Measurements from ENCODE around the gene BBS9. TPM values are rescaled to one million over a fixed set of nuclear protein-coding genes. Genes with fewer than 3 reads are reported as not detected.

BBS9 gene
- polyA plus RNA-seq, 1 donor from 2014 or later = 9.8 TPM

DNA sequence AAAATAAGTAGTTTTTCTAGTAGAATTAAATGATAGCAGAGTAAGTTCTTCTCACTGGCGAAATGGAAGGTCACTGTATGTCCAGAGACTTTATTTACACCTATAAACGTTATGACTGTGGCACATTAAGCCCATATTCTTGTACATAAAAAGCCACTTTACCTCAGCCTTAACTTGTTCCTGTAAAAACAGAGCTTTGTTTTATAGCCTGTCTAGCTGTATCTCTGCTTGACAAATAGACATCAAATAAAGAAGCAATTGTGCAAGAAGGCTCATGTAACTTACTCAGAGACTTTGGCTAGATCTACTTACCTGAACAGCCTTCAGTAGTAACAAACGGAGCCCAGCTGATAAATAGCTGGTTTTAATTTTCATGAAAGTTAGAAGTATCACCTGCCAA, 451.9 kb downstream of the BBS9 start:
- Histone ChIP-seq H3K4me2 (ENCODE audit: low read length) (no peak overlapping the region), H3K4me3 (ENCODE audit: low read length) (no peak overlapping the region), H3K36me3 (ENCODE audit: insufficient read depth, low read length) (no peaks in the 10 kb centered on the region), H3K27ac (ENCODE audit: low read length) (no peak overlapping the region), H3K79me2 (replicated peaks; ENCODE audit: insufficient read depth, low read length) (no peaks in the 10 kb centered on the region), H3K9ac (ENCODE audit: low read length) (no peak overlapping the region), H3K9me2 (ENCODE audit: insufficient read depth, low read length) (no peaks in the 10 kb centered on the region), H4K20me1 (ENCODE audit: insufficient read depth) (no peaks in the 10 kb centered on the region), H2AFZ (ENCODE audit: low read depth, low read length) (no peak overlapping the region), H3K27me3 (ENCODE audit: insufficient read depth, low read depth, low read length) (no peaks in the 10 kb centered on the region), H3K9me3 (ENCODE audit: low read length) (no peaks in the 10 kb centered on the region), H3F3A (ENCODE audit: insufficient read depth, low read length, poor library complexity, severe bottlenecking) (no peaks in the 10 kb centered on the region)
- TF ChIP-seq SMC3 (conservative IDR thresholded peaks at IDR 0.05; ENCODE audit: poor library complexity) (no peak), RAD21 (conservative IDR thresholded peaks at IDR 0.05) (no peak), MXI1 (conservative IDR thresholded peaks at IDR 0.05; ENCODE audit: poor library complexity, severe bottlenecking) (no peak), EP300 (conservative IDR thresholded peaks at IDR 0.05; ENCODE audit: poor library complexity, severe bottlenecking) (no peak), TAF1 (IDR thresholded peaks at IDR 0.05; ENCODE audit: low read depth) (no peak), EZH2 (IDR thresholded peaks at IDR 0.05; ENCODE audit: borderline replicate concordance, insufficient read depth, low read length, poor library complexity, severe bottlenecking) (no peak)
- TF ChIP-seq, protein P1, sequence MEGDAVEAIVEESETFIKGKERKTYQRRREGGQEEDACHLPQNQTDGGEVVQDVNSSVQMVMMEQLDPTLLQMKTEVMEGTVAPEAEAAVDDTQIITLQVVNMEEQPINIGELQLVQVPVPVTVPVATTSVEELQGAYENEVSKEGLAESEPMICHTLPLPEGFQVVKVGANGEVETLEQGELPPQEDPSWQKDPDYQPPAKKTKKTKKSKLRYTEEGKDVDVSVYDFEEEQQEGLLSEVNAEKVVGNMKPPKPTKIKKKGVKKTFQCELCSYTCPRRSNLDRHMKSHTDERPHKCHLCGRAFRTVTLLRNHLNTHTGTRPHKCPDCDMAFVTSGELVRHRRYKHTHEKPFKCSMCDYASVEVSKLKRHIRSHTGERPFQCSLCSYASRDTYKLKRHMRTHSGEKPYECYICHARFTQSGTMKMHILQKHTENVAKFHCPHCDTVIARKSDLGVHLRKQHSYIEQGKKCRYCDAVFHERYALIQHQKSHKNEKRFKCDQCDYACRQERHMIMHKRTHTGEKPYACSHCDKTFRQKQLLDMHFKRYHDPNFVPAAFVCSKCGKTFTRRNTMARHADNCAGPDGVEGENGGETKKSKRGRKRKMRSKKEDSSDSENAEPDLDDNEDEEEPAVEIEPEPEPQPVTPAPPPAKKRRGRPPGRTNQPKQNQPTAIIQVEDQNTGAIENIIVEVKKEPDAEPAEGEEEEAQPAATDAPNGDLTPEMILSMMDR (IDR thresholded peaks at IDR 0.05; ENCODE audit: poor library complexity, severe bottlenecking) = no peak
- TF ChIP-seq, protein P2, sequence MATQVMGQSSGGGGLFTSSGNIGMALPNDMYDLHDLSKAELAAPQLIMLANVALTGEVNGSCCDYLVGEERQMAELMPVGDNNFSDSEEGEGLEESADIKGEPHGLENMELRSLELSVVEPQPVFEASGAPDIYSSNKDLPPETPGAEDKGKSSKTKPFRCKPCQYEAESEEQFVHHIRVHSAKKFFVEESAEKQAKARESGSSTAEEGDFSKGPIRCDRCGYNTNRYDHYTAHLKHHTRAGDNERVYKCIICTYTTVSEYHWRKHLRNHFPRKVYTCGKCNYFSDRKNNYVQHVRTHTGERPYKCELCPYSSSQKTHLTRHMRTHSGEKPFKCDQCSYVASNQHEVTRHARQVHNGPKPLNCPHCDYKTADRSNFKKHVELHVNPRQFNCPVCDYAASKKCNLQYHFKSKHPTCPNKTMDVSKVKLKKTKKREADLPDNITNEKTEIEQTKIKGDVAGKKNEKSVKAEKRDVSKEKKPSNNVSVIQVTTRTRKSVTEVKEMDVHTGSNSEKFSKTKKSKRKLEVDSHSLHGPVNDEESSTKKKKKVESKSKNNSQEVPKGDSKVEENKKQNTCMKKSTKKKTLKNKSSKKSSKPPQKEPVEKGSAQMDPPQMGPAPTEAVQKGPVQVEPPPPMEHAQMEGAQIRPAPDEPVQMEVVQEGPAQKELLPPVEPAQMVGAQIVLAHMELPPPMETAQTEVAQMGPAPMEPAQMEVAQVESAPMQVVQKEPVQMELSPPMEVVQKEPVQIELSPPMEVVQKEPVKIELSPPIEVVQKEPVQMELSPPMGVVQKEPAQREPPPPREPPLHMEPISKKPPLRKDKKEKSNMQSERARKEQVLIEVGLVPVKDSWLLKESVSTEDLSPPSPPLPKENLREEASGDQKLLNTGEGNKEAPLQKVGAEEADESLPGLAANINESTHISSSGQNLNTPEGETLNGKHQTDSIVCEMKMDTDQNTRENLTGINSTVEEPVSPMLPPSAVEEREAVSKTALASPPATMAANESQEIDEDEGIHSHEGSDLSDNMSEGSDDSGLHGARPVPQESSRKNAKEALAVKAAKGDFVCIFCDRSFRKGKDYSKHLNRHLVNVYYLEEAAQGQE (IDR thresholded peaks at IDR 0.05; ENCODE audit: borderline replicate concordance) = no peak

DNA sequence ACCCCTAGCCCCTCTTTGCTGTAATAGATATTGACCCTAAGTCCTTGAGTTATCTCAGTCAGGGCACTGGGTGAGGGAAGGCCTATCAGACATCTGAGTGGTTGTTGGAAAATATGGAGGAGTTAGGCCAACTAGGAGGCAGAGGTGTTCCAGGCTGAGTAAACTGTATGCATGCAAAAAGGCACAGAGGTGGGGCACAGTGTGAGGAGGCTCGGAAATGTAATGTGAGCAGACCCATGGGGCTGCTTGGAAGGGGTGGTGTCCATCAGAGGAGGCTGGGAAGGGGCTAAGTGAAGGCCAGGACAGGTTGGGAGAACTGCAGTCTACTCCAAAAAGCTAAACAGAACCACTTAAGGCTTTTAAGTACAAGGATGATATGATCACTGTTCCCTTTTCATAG, 452.7 kb downstream of the BBS9 start:
- H3F3A ChIP-seq (ENCODE audit: insufficient read depth, low read length, poor library complexity, severe bottlenecking) = no peaks in the 10 kb centered on the region
- TF ChIP-seq, protein P2 (IDR thresholded peaks at IDR 0.05; ENCODE audit: borderline replicate concordance) = no peak
- no peak for TF ChIP-seq EZH2 (IDR thresholded peaks at IDR 0.05; ENCODE audit: borderline replicate concordance, insufficient read depth, low read length, poor library complexity, severe bottlenecking)
- TF ChIP-seq, protein P1 (IDR thresholded peaks at IDR 0.05; ENCODE audit: poor library complexity, severe bottlenecking) = no peak
- no peak for TF ChIP-seq RAD21 (conservative IDR thresholded peaks at IDR 0.05)
- no peak for TF ChIP-seq EP300 (conservative IDR thresholded peaks at IDR 0.05; ENCODE audit: poor library complexity, severe bottlenecking)
- TF ChIP-seq TAF1 (IDR thresholded peaks at IDR 0.05; ENCODE audit: low read depth) = no peak
- no peak for TF ChIP-seq SMC3 (conservative IDR thresholded peaks at IDR 0.05; ENCODE audit: poor library complexity)
- no peak for TF ChIP-seq POLR2AphosphoS5 (IDR thresholded peaks at IDR 0.05)
- TF ChIP-seq MXI1 (conservative IDR thresholded peaks at IDR 0.05; ENCODE audit: poor library complexity, severe bottlenecking) = no peak
- H2AFZ ChIP-seq (ENCODE audit: low read depth, low read length) = no peak overlapping the region
- H4K20me1 ChIP-seq (ENCODE audit: insufficient read depth) = no peaks in the 10 kb centered on the region
- no peaks in the 10 kb centered on the region for H3K79me2 ChIP-seq (replicated peaks; ENCODE audit: insufficient read depth, low read length)
- H3K27me3 ChIP-seq (ENCODE audit: insufficient read depth, low read depth, low read length) = no peaks in the 10 kb centered on the region
- no peak overlapping the region for H3K27ac ChIP-seq (ENCODE audit: low read length)
- no peak overlapping the region for H3K9ac ChIP-seq (ENCODE audit: low read length)
- no peak overlapping the region for H3K4me2 ChIP-seq (ENCODE audit: low read length)
- no peaks in the 10 kb centered on the region for H3K9me3 ChIP-seq (ENCODE audit: low read length)
- H3K4me3 ChIP-seq (ENCODE audit: low read length) = no peak overlapping the region
- H3K9me2 ChIP-seq (ENCODE audit: insufficient read depth, low read length) = no peaks in the 10 kb centered on the region
- no peaks in the 10 kb centered on the region for H3K36me3 ChIP-seq (ENCODE audit: insufficient read depth, low read length)

Data from neural cell (in vitro differentiated cells).